Transverse colon (tissue), 1 donor: ENCODE data around the gene ANK3.

Experiments
- EP300 ChIP-seq: sonication (generic); formaldehyde crosslinking; IDR thresholded peaks from one replicate; pipeline ENCODE4 v1.6.1; 2017; ENCODE audit warnings: antibody characterized with exemption, low read depth
- POLR2A ChIP-seq: fragments of 450-650 bp; IDR thresholded peaks from one replicate; pipeline ENCODE4 v1.6.1; 2016; ENCODE audit warnings: antibody characterized with exemption, mild to moderate bottlenecking, moderate library complexity

DNA sequence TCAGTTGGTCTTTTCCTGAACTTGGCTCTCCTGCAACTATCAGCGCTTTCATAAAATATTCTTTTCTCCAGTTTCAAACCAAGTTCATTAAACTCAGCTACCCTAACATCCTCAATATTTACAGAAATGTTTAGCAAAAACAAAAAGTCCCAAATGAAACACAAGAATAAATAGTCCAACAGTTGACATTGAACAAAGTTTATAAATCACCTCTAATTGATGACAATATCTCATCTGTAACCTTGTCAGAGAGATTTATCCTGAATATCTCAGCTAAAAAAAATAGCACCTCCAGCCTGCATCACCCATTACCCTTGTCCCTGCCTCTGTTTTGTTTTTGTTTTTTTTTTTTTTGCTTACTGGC is 76.1 kb downstream of the ANK3 start:
- no peak for TF ChIP-seq POLR2A
- TF ChIP-seq EP300, result no peak
